CD4-positive, alpha-beta T cell treated with Interleukin-4 for 1 hour (primary cell): ENCODE measurements around the gene SEBOX.

ENCODE experiments used
- DNase-seq, 2 donors: peaks; one replicate each; pipeline ENCODE4 v3.0.0-alpha.2; 2020 to 2022

SEBOX gene

DNA sequence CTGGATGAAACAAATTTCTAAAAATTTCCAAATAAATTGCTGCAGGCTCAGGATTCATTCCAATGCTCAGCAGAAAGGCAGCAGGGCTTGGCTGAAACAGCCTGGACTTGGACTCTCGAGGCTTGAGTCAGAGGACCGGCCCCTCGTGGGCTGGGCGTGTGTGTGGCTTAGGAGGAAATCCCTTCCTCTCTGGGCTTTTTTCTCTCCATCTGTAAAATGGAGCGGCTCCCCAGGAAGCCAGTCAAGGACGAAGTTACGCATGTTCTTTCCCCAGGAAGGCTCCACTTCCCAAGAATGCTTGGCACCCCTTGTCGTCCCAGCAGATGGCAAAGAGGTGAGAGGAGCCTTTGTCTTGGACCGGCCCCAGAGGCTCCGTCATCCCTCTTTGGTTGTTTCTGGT lies 27.5 kb upstream of the SEBOX start:
- DNase-seq = no peak

DNA sequence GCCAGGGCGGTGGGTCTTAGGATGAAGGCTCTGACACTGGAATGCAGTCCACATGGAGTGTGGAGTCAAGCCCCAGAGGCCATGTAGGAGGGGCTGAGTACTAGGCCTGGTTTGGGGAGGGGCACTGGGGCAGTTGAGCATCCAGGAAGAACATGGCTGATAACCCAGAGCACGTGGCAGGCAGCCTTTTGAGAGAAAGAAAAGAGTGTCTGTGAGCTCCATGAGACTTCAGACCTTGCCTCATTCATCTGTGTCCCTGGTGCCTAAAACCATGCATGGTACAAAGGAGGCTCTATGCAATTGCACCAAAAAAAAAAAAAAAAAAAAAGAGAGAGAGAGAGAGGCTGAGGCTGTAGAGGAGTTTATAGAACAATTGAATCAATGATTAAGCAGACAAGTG lies 26.4 kb upstream of the SEBOX start:
- no peak for DNase-seq

DNA sequence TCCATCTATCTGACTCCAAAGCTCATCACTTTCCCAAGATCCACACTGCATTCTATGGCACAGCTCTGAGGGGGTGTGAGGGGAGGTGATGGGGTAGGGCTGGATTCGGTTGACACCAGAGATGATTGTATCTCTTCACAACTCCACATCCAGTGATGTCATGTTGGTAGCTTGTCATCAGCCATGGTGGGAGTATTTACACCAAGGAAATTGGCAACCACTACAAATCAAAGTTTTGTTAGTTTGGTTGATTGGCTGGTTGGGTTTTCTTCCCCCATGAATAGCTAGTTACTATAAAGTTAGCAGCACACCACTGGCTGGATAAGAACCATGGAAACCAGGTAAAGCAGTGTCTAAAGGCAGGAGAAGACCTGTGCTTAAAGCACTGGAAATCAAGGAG lies 26.0 kb upstream of the SEBOX start:
- DNase-seq = no peak

DNA sequence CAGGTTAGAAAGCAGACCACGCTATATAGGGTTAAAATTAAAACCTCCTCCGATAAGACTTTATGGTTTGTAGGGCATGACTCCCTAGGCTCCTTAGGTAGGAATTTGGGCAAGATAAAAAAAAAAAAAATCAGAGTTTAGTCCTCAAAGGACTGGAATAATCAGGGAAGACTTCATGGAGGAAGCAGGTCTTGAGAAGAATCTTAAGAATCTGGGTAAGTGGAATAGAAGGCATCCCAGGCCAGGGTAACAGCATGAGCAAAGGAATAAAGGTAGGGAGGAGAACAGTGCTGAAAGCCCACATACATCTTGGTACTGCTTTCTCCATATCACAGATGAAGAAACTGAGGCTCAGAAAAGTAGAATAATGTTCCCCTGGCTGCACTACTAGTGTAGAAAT lies 25.6 kb upstream of the SEBOX start:
- DNase-seq = no peak

DNA sequence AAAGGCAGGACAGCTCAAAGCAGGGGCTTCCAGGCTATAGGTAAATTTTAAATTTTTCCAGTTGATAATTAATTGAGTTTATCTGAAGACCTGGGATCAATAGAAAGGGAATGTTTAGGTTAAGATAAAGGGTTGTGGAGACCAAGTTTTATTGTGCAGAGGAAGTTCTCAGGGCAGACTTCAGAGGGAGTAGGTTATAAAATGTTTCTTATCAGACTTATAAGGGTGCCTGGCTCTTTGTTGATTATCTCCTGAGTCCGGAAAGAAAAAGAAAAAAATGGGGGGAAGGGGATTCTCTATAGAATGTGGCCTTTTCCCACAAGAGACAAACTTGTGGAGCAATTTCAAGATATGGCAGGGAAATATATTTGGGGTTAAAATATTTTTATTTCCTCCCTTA lies 25.1 kb upstream of the SEBOX start:
- DNase-seq = no peak

DNA sequence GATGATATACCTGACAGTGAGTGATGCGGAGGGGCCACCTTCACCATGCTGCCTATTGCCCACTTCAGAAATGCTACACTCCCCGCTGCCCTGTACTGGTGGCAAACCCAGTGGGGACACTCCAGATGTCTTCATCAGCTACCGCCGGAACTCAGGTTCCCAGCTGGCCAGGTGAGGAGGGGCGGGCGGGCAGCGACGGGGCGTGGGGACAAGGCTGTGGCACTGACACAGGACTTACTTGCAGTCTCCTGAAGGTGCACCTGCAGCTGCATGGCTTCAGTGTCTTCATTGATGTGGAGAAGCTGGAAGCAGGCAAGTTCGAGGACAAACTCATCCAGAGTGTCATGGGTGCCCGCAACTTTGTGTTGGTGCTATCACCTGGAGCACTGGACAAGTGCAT lies 23.1 kb upstream of the SEBOX start:
- no peak for DNase-seq

DNA sequence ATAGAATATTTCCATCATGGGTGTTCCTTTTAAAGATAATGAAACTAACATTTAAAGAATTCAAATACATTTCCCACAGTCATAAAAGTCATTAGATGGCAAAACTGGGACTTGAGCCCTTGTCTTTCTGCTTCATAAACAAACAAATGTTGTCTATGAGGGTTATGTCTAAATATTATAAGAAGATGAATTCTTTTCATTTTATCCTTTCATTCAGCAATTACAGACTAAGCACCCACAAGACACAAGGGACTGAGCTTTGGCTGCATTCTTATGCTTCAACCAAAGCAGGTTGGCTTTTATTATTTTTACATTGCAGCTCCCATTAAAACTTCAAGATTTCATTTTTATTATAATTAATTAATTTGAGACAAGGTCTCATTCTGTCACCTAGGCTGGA lies 21.4 kb upstream of the SEBOX start:
- no peak for DNase-seq

DNA sequence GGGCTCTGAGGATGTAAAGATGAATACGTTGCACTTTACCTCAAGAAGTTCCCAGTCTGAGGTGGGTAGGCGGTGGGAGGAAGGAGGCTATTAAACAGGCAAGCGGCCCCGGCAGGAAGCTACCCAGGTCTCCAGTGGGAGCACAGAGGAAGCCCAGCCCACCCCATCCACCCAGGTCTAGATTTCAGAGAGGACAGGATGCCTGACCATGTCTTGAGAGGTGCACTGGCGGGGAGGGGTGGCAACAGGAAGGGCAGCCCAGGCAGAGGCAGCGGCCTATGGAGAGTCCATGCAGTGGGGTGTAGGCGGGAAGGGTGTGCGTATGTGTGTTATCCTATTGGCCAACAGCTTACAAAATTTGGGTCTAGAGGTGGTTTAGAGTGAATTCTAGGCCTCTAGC lies 20.4 kb upstream of the SEBOX start:
- no peak for DNase-seq

DNA sequence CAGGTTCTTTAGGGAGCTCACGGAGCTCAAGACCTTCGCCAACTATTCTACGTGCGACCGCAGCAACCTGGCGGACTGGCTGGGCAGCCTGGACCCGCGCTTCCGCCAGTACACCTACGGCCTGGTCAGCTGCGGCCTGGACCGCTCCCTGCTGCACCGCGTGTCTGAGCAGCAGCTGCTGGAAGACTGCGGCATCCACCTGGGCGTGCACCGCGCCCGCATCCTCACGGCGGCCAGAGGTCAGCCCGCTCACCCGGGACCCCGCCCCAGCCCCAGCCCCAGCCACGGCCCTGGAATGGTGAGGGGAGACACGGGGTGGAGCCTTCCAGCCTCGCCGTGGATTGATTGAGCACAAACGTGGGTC lies 20.0 kb upstream of the SEBOX start:
- DNase-seq = no peak

DNA sequence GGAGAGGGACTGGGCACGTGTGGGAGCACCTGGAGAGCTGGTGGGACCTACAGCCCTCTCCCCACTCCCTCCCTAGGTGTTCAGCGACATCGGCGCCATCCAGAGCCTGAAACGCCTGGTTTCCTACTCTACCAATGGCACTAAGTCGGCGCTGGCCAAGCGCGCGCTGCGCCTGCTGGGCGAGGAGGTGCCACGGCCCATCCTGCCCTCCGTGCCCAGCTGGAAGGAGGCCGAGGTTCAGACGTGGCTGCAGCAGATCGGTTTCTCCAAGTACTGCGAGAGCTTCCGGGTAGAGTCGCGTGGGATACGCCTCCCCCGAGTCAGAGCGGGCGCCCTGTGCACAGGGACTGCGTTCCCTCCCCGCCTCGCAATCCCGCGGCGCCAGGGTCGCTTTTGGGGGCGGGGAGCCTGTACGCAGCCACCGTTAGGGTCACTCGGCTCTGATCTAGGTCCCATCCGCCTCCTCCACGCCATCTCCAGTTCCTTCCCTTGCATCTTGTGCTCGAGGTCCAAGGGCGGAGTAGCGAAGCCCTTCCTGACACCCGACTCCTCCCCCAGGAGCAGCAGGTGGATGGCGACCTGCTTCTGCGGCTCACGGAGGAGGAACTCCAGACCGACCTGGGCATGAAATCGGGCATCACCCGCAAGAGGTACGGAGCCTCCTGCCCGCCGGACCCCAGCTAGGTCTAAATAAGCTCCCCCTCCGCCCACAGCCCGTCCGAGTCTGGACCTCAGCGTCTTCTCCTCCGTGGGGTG lies 19.5 kb upstream of the SEBOX start:
- DNase-seq = peak; percentile 42 to 56

DNA sequence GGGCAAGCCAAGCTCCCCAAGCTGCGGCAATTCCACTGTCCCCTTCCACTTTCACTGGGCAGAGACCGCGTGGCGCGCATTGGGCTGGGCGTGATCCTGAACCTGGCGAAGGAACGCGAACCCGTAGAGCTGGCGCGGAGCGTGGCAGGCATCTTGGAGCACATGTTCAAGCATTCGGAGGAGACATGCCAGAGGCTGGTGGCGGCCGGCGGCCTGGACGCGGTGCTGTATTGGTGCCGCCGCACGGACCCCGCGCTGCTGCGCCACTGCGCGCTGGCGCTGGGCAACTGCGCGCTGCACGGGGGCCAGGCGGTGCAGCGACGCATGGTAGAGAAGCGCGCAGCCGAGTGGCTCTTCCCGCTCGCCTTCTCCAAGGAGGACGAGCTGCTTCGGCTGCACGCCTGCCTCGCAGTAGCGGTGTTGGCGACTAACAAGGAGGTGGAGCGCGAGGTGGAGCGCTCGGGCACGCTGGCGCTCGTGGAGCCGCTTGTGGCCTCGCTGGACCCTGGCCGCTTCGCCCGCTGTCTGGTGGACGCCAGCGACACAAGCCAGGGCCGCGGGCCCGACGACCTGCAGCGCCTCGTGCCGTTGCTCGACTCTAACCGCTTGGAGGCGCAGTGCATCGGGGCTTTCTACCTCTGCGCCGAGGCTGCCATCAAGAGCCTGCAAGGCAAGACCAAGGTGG lies 16.3 kb upstream of the SEBOX start:
- no peak for DNase-seq

DNA sequence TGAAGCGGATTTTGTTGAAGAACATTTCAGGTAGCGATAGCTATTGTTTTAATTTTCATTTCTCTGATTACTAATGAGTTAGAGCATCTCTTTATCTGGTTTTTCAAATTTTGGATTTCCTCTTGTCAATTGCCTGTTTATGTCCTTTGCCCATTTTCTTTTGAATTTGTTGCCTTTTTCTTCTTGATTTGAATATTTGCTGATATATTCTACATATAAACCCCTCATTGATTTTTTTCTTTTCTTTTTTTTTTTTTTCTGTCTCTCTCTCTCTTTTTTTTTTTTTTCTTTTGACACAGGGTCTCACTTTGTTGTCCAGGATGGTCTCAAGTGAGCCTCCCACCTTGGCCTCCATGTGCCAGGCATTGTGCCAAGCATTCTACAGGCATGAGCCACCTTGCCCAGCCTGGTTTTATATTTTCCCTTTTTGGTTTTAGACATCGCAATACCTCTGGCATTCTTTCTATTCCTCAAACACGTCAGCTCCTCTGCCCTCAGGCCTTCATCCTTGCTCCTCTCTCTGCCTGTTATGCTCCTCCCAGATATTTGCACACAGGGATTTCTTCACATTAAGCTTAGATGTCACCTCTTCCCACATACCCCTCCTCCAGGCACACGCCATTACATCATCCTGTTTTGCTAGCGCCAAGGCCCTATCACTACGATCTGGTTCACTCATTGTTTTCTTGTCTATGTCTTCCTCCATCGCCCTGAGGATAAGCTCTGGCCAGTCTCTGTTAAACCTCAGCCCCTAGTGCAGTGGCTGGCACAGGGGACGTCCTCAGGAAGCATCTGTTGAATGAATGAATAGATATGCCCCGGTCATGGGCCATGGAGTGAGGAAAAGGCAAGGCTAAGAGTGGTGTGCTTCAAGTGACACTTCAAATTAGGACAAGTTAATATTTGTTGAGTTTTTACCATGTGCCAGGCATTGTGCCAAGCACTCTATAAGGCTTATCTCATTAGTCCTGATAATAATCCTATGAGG lies 15.1 kb upstream of the SEBOX start:
- DNase-seq = no peak

DNA sequence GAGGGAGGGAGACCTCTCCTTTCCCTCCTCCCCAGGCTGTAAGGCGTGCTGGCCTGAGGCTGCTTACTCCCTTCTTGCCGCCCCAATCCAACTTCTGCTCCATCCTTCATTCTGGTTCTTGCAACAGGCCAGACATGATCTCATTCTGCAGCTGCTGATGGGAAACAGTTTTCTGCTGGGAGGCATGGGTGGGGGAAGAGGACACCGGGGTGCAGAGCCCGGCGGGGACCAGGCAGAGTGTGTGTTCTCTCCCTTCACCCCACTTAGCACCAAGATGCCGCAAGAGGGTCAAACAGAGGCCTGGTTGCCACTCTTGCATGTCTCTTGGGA lies 7.9 kb upstream of the SEBOX start:
- DNase-seq = no peak

DNA sequence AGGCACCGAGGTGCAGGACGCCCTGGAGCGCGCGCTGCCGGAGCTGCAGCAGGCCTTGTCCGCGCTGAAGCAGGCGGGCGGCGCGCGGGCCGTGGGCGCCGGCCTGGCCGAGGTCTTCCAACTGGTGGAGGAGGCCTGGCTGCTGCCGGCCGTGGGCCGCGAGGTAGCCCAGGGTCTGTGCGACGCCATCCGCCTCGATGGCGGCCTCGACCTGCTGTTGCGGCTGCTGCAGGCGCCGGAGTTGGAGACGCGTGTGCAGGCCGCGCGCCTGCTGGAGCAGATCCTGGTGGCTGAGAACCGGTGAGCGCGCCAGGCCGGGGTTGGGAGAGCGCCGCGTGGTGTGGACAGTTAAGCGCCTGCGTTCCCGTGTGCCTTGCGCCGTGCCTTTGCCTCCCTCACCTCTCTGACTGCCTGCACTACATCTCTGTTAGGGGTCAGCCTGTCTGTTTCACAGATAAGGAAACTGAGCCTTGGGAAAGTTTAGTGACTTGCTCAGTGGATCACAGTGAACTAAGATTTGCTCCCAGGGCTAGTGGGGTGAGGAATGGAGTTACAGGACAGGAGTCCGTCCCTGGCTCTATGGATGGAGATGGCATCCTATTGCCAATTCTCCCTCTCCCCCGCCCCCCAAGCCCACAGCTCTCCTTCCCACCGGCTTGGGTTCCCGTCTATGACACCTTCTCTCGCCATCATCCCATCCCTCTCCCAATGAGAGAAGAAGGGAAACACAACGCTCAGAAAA lies 7.4 kb upstream of the SEBOX start:
- no peak for DNase-seq

DNA sequence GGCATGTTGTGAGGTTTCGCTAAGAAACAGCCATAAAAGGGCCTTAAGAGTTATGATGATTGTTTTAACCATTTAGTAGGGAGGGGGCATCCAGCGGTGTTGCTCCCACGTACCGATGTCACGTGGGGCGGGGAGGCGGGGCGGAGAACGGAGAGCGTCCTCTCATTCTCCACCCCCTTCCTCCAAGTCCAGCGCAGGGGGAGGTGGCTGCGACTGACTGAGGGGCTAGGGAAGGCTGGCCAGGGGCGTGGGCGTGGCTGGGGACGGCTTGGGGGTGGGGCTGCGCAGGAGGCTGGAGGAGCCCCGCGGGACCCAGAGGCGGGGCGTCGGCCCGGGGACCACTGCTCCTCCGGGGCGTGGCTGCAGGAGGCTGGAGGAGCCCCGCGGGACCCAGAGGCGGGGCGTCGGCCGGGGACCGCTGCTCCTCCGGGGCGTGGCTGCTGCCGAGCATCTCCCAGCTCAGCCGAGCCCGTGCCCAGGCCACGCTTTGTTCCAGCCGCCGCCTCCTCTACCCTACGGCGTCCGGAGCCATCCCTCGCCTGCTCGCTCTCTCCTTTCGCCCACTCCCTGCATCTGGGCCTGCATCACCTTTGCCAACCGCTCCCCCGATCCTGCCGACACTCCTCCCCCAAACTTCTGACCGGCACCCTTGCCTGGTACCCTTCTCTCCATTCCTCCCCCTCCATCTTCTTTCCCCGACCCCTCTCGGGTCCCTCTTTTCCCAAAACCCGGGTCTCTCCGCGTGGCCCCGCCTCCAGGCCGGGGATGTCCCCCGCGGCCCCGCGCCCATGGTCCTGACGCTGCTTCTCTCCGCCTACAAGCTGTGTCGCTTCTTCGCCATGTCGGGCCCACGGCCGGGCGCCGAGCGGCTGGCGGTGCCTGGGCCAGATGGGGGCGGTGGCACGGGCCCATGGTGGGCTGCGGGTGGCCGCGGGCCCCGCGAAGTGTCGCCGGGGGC lies 6.5 kb upstream of the SEBOX start, which contains the start of gene SARM1:
SARM1 (plus strand) TSS at position 450 of the 958 bp plus-strand sequence; CDS start at position 789, 339 bp downstream.
- DNase-seq = peak; percentile 89 to 91

DNA sequence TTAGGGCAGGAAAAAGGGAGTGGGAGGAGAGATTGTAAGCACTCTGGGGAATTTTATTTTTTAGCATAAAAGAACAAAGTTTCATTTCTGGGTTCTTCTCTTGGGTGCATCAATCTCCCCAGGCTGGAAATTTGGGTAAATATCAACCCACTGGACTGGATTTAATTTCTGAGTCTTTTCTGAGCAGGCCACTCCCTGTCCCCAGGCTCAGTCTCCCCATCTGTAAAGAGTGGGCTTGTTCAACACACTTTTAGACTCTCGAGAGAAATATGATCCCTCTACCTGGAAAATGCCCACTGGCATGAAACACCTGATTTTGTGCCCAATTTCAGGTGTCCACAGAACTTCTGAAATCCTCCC lies 5.7 kb upstream of the SEBOX start:
- DNase-seq = no peak

DNA sequence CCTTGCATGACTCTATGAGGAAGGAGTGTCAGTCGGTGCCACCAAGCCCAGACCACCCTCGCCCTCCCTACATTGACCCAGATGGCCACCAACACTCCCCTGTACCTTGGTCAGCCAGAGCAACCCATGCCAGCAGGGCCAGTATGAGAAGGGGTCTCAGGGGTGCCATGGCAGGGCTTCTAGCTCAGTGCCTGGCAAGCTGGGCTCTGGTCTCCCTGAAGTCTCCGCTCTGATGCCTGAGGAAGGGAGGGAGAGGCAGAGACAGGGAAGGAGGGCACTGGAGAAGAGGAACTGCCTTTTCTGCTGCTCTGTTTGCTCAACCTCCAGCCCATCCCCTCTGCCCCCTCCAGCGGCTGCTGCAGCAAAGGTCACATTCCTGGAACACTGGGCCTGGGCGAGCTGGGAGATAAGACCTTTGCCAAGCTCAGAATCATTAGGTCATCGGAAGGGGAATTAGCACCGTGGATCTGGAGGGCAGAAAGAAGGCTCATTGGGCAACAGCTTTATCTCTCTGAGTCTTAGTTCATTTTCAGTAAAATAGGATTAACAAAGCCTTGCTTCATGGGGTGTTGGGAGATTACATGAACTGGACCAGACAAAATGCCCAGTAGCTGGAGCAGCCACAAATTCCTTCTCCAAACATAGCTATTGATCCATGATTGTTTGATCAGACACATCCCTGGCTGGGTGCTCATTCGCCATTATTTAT lies 5.2 kb upstream of the SEBOX start, which contains the start of gene VTN:
VTN (minus strand) TSS at position 273 of the 709 bp plus-strand sequence; CDS start at position 169, 104 bp downstream.
- no peak for DNase-seq

DNA sequence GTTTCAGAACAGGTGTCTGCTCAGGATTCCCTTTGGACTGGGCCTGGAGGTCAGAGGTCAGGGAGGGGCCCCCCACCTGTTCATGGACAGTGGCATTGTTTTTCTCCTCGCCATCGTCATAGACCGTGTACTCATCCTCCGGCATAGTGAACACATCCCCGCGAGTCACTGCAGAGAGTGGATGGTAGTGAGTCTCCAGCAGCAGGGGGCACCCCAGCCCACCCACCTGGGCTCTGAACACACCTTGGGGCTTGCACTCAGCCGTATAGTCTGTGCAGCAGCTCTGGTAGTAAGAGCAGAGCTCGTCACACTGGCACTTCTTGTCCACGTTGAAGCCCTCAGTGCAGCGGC lies 4.7 kb upstream of the SEBOX start:
- DNase-seq = no peak

DNA sequence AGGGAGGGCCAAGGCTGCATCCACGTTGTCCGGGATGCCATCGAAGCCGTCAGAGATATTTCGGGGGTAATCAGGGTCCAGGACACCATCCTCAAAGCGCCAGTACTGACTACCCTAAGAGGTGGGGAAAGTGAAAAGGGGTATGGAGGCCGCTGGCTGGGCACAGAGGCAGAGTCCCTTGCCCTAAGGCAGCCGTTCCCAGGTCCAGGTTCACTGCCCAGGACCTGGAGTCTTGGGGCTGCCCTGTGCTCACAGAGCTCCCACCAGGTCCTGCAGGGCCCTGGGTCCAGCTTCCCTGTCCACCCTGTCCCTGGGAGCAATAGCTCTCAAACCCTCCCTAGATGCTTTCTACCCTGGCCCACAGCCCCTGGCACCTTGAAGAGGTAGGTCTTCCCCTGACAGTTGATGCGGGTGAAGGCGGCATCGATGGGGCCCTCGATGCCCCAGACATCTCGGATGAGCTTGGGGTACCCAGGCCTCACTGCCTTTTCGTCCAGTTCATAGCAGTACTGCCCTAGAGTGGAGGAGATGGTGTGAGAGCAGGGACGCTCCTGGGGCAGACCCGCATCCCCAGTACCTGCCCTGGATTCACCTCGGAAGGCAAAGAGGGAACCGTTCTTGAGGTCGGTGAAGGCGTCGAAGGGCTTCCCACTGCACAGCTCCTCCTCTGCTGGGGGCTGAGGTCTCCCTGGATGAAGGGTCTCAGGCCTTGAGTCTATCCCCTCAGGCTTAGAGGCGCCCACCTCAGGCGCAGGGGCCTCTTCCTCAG lies 4.1 kb upstream of the SEBOX start:
- DNase-seq = no peak

DNA sequence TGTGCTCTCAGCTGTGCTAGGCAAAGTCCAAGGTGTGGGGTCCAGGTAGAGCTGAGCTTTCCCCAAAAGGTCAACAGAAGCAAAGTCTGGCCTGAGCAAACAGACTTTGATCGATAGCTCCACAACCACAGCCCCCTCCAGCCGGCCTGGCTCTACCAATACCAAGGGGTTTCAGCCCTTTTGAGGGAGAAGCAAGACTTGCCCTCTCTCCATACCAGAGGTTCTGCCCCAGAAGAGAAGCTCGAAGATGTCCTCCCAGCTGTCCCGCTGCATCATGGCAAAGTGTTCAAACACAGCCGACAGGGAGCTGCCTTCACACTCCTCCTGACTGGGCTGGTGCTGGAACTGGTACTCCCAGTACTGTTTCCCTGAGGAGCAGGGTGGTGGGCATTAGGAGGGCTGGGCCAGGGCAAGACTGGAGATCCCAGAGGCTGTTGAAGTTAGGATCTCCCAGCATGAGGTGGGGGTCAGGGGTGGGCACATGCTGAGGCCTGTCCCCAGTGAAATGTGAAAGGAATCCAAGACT lies 3.4 kb upstream of the SEBOX start:
- DNase-seq = no peak
